ENCODE data around the gene CD52. TPM values are rescaled to one million over a fixed set of nuclear protein-coding genes. Genes with fewer than 3 reads are reported as not detected.

CD52 gene
- total RNA-seq, 2 experiments from 2014 or later = 324 to 344 TPM

DNA sequence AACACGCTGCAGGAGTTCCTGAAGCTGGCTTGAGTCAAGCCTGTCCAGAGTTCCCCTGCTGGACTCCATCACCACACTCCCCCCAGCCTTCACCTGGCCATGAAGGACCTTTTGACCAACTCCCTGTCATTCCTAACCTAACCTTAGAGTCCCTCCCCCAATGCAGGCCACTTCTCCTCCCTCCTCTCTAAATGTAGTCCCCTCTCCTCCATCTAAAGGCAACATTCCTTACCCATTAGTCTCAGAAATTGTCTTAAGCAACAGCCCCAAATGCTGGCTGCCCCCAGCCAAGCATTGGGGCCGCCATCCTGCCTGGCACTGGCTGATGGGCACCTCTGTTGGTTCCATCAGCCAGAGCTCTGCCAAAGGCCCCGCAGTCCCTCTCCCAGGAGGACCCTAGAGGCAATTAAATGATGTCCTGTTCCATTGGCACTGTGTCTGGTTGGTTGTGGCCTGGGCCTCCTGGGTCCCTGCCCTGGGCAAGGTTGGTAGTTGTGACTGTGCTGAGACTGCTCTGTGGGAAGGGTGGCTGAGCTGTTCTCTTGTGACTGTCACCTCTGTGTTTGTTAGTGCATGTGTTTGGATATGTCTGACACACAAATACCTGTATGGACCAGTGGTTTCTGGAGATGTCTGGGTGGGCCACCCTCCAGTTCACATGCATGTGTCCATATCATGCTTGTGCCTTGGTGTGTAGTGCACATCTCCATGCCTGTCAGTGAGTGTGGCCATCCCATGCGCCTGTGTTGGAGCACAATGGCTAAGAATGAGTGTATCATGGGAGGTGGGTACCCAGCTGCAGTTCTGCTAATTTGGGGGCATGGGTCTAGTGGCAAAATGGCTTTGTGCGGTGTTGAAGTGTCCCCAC, 36.4 kb upstream of the CD52 start:
- ATAC-seq (no peak), DNase-seq (peak; percentile 35)
- Mint-ChIP-seq H3K27me3 (no peaks in the 10 kb centered on the region), H3K4me1 (ENCODE audit: low read depth) (peaks cover 84% of the 10 kb centered on the region), H3K9me3 (no peaks in the 10 kb centered on the region), H3K4me3 (peak overlapping the region; percentile 88), H3K27ac (peak overlapping the region; percentile 99), H3K36me3 (ENCODE audit: low read depth) (peaks cover 89% of the 10 kb centered on the region)
- ChIA-PET CTCF (interaction anchor here (2.8 to 8.9 kb wide), 2 partner anchors 27 to 40 kb away, joined by 11 to 282 read pairs; partner anchors contain the start of gene CD52), POLR2A (interaction anchor here (1.1 to 19.5 kb wide), 3 partner anchors 10 to 37 kb away, joined by 3 to 284 read pairs (median 3); partner anchors contain the start of genes CD52 and UBXN11)
- TF ChIP-seq, protein P1, sequence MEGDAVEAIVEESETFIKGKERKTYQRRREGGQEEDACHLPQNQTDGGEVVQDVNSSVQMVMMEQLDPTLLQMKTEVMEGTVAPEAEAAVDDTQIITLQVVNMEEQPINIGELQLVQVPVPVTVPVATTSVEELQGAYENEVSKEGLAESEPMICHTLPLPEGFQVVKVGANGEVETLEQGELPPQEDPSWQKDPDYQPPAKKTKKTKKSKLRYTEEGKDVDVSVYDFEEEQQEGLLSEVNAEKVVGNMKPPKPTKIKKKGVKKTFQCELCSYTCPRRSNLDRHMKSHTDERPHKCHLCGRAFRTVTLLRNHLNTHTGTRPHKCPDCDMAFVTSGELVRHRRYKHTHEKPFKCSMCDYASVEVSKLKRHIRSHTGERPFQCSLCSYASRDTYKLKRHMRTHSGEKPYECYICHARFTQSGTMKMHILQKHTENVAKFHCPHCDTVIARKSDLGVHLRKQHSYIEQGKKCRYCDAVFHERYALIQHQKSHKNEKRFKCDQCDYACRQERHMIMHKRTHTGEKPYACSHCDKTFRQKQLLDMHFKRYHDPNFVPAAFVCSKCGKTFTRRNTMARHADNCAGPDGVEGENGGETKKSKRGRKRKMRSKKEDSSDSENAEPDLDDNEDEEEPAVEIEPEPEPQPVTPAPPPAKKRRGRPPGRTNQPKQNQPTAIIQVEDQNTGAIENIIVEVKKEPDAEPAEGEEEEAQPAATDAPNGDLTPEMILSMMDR (IDR thresholded peaks at IDR 0.05) = no peak
- intact Hi-C loops (cut with micrococcal nuclease) = no loop called here

DNA sequence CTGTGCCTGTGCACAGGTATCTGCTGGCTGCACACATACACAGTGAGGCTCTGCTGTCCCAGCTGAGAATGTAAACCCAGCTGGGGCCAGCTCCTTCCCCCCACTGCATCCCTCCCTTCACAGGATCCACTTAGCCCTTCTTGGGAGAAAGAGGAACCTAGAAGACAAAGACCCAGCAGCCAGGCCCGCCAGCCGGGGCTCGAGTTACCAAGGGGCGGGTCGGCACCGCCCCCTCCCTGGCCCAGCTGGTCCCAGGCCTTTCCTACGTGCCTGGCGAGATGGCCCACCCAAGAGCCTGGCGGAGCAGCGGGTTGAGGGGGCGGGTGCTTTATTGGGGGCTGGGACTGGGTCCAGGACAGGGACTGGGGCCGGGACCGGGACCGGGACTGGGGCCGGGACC, 35.8 kb upstream of the CD52 start:
- CTCF ChIA-PET = interaction anchor here (8.9 kb wide), 1 partner anchor 39 kb away, joined by 282 read pairs; the partner anchor contains the start of gene CD52
- peaks cover 82% of the 10 kb centered on the region for H3K36me3 Mint-ChIP-seq (ENCODE audit: low read depth)
- intact Hi-C loops (cut with micrococcal nuclease) = no loop called here

DNA sequence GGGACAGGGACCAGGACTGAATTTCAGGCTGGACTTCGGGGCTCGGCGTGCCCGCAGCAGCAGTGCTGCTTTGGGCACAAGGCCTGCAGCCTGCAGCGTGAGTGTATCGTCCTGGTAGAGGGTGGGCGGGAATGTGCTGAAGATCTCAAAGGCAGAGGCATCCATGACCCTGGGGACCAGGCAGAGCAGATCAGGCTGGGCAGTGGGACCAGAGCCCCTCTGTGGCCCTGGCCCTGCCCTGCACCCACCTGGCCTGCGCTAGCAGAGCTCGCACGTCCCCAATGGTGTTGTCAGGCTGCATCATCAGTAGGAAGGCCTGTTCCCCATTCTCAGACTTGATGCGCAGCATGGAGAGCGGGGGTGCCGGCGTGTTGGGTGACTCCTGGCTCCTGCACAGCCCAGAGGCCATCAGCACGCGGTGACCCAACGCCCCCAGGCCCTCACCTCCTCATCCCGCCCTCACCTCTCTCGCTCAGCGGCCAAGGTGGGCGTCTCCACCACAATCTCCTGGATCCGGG, 35.3 kb upstream of the CD52 start:
- peak overlapping the region; percentile 99 for H3K27ac Mint-ChIP-seq
- TF ChIP-seq, protein P1 (IDR thresholded peaks at IDR 0.05) = no peak
- peak overlapping the region; percentile 88 for H3K4me3 Mint-ChIP-seq
- DNase-seq (peak; percentile 15), ATAC-seq (no peak)
- H3K9me3 Mint-ChIP-seq = no peaks in the 10 kb centered on the region
- intact Hi-C loops (cut with micrococcal nuclease) = no loop called here
- H3K27me3 Mint-ChIP-seq = no peaks in the 10 kb centered on the region
- H3K4me1 Mint-ChIP-seq (ENCODE audit: low read depth) = peaks cover 82% of the 10 kb centered on the region
- ChIA-PET CTCF (interaction anchor here (1.0 to 8.9 kb wide), 2 partner anchors 39 to 109 kb away, joined by 3 to 282 read pairs; partner anchors contain the start of gene CD52), POLR2A (interaction anchor here (1.2 to 19.5 kb wide), 3 partner anchors 17 to 36 kb away, joined by 3 to 284 read pairs (median 21); partner anchors contain the start of gene CD52)
- H3K36me3 Mint-ChIP-seq (ENCODE audit: low read depth) = peaks cover 77% of the 10 kb centered on the region

More for the DNA sequence above, 35.8 kb upstream of the CD52 start:
- Mint-ChIP-seq H3K9me3 (no peaks in the 10 kb centered on the region), H3K27ac (peak overlapping the region; percentile 99), H3K27me3 (no peaks in the 10 kb centered on the region), H3K4me1 (ENCODE audit: low read depth) (peaks cover 82% of the 10 kb centered on the region), H3K4me3 (peak overlapping the region; percentile 88)
- no peak for ATAC-seq
- TF ChIP-seq, protein P1 (IDR thresholded peaks at IDR 0.05) = no peak
- POLR2A ChIA-PET = interaction anchor here (1.1 to 19.5 kb wide), 2 partner anchors 9 to 36 kb away, joined by 3 to 284 read pairs; partner anchors contain the start of gene CD52
- peak; percentile 18 for DNase-seq

DNA sequence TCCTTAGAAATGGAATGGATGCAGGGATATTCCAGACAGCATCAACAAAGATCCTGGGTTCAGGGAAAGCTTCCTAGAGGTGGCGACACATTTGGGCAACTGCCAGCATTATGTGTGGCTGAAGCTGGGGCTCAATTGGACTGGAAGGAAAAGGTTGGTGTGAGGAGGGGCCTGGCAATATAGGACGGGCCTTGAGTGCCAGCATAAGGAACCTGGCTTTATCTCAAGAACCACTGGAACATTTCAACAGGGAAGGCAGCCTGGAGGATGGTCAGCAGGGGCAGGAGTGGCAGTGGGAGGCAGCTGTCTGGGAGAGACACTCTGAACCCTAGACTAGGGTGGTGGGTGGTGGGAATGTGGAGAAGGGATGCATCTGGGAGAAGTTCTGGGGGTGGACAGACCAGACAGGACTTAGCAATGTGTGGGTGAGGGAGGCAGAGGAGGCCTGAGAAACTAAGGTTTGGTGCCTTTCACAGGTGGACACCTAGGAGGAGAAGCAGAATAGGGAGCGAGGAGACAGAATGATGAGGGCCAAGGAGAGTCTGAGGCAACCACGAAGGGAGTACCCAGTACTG, 34.4 kb upstream of the CD52 start:
- ChIA-PET POLR2A (interaction anchor here (0.5 to 19.5 kb wide), 4 partner anchors 16 to 76 kb away, joined by 3 to 284 read pairs (median 12); partner anchors contain the start of gene CD52), CTCF (interaction anchor here (1.0 to 10.4 kb wide), 4 partner anchors 7 to 108 kb away, joined by 3 to 227 read pairs (median 47); partner anchors contain the start of gene CD52)
- ATAC-seq (no peak), DNase-seq (no peak)
- TF ChIP-seq, protein P1 (IDR thresholded peaks at IDR 0.05) = no peak
- peaks cover 69% of the 10 kb centered on the region for H3K36me3 Mint-ChIP-seq (ENCODE audit: low read depth)
- peaks cover 82% of the 10 kb centered on the region for H3K4me1 Mint-ChIP-seq (ENCODE audit: low read depth)
- H3K4me3 Mint-ChIP-seq = peak overlapping the region; percentile 88
- peak overlapping the region; percentile 99 for H3K27ac Mint-ChIP-seq
- H3K27me3 Mint-ChIP-seq = no peaks in the 10 kb centered on the region
- H3K9me3 Mint-ChIP-seq = no peaks in the 10 kb centered on the region
- intact Hi-C loops (cut with micrococcal nuclease) = no loop called here
